Cardiac fibroblast (primary cell): ENCODE measurements around the gene DHRS11.

Source experiments
- DNase-seq, 2 donors: peaks; one replicate each; pipeline versions ENCODE4 v3.0.0 to v3.0.0-alpha.2; 2010; ENCODE audit warnings: low read depth in 2 of 2
- H3K4me3 ChIP-seq, 2 donors: replicated peaks in 1 of 2; 1 replicate in 1 of 2; 2 replicates in 1 of 2; pipeline ENCODE4 v1.5.1; 2011; ENCODE audit warnings: low read depth in 2 of 2, low read length in 2 of 2, mild to moderate bottlenecking in 2 of 2, moderate library complexity in 1 of 2
- CTCF ChIP-seq: IDR thresholded peaks from one replicate; pipeline ENCODE4 v1.5.1; 2011; ENCODE audit warnings: low read depth, mild to moderate bottlenecking, low read length, inconsistent platforms

The DHRS11 gene

GRCh38 chr17:36593656-36594316 lies 2.1 kb downstream of the DHRS11 start:
- no peak for TF ChIP-seq CTCF
- DNase-seq: no peak
- no peak overlapping the region for H3K4me3 ChIP-seq

GRCh38 chr17:36594626-36595401 lies 3.1 kb downstream of the DHRS11 start:
- no peak for DNase-seq
- no peak overlapping the region for H3K4me3 ChIP-seq
- no peak for TF ChIP-seq CTCF

- no peak overlapping the region for H3K4me3 ChIP-seq
- TF ChIP-seq CTCF: no peak
- DNase-seq: no peak
Measured at GRCh38 chr17:36597226-36597625, 5.5 kb downstream of the DHRS11 start.

- no peak for DNase-seq
- TF ChIP-seq CTCF: no peak
- no peak overlapping the region for H3K4me3 ChIP-seq
Measured at GRCh38 chr17:36597866-36598777, 6.4 kb downstream of the DHRS11 start.

GRCh38 chr17:36598951-36599401 lies 7.3 kb downstream of the DHRS11 start:
- no peak overlapping the region for H3K4me3 ChIP-seq
- no peak for TF ChIP-seq CTCF
- no peak for DNase-seq

GRCh38 chr17:36599546-36600250 lies 8.0 kb downstream of the DHRS11 start:
- DNase-seq: no peak
- no peak overlapping the region for H3K4me3 ChIP-seq
- TF ChIP-seq CTCF: no peak
